Measurements from ENCODE around the gene SLC27A5. TPM values are rescaled to one million over a fixed set of nuclear protein-coding genes. Genes with fewer than 3 reads are reported as not detected.
A peak's percentile ranks its signal among the peaks of the same experiment; 100 is the strongest.

Gene SLC27A5
- total RNA-seq, 2 donors from 2014 or later = 6.6 to 20.7 TPM

- Histone ChIP-seq H3K27me3 (replicated peaks; ENCODE audit: insufficient read depth) (no peaks in the 10 kb centered on the region), H3K27ac (no peak overlapping the region), H3K9me3 (no peaks in the 10 kb centered on the region), H3K36me3 (peaks cover 5 to 10% of the 10 kb centered on the region in 2 donors), H3K4me3 (no peak overlapping the region), H3K4me1 (replicated peaks) (peaks cover 6% of the 10 kb centered on the region)
- 92% methylated on average over 17 of the region's 17 CpGs for WGBS
- intact Hi-C loops (cut with DNase I) = no loop called here
- TF ChIP-seq POLR2AphosphoS5 (IDR thresholded peaks at IDR 0.05) (no peak), POLR2A (IDR thresholded peaks at IDR 0.05) (no peak), CTCF (IDR thresholded peaks at IDR 0.05) (no peak)
- no peak for DNase-seq (ENCODE audit: low spot score)
Measured at GRCh38 chr19:58469241-58470013, 42.4 kb downstream of the SLC27A5 start.

DNA sequence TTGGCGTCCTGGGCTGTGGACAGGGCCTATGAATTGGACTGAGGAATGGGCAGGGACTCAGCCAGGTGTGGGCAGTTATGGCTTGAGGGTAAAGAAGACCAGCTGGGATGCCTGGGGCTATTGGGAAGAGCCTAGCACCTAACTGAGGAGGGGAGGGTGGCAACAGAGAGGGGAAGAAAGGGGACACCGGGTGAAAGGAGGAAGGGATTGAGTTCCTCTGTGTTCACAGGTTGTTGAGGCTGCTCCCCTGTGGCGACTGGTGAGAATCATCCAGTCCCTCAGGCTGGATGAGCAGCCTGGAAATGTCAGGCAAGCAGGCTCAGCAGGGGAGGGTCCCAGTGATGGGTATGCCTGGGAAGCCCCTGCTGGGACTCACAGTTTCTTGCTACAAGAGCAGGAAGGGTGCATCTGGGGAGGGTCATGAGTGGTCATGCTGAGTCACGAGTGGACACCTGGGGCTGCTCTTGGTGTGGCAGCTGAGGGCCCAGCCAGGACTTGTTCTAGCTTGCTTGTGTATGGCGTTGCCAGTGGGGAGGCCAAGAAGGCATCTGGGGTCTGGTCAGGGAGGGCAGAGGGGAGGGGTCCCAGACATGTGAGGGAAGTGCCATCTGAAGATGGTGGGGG is 43.5 kb downstream of the SLC27A5 start:
- Histone ChIP-seq H3K36me3 (peaks cover 5 to 10% of the 10 kb centered on the region in 2 donors), H3K4me3 (no peak overlapping the region), H3K9me3 (no peaks in the 10 kb centered on the region), H3K4me1 (replicated peaks) (peaks cover 6% of the 10 kb centered on the region), H3K27me3 (replicated peaks; ENCODE audit: insufficient read depth) (no peaks in the 10 kb centered on the region), H3K27ac (no peak overlapping the region)
- TF ChIP-seq POLR2A (IDR thresholded peaks at IDR 0.05) = no peak
- TF ChIP-seq CTCF (IDR thresholded peaks at IDR 0.05) = no peak
- no peak for TF ChIP-seq POLR2AphosphoS5 (IDR thresholded peaks at IDR 0.05)
- no peak for DNase-seq (ENCODE audit: low spot score)
- 45% methylated on average over 5 of the region's 5 CpGs for WGBS
- intact Hi-C loops (cut with DNase I) = no loop called here

GRCh38 chr19:58466760-58467589 is 44.8 kb downstream of the SLC27A5 start, which contains the start of gene ZNF324:
Gene ZNF324, plus strand, starts transcription at chr19:58467080. Its CDS starts 2,106 bp downstream, at chr19:58469186.
- Histone ChIP-seq H3K4me3 (peak within 1 kb of the TSS; percentile 71 to 96), H3K27me3 (replicated peaks; ENCODE audit: insufficient read depth) (no peaks in the 10 kb centered on the region), H3K4me1 (replicated peaks) (peaks cover 6% of the 10 kb centered on the region), H3K9me3 (no peaks in the 10 kb centered on the region), H3K27ac (peak within 1 kb of the TSS; percentile 68 to 72), H3K36me3 (peaks cover 5 to 10% of the 10 kb centered on the region in 2 donors)
- peak in 3 of 4 experiments; percentile 10 to 35 (median 27) for TF ChIP-seq CTCF (IDR thresholded peaks at IDR 0.05)
- TF ChIP-seq POLR2AphosphoS5 (IDR thresholded peaks at IDR 0.05) = peak; percentile 99
- TF ChIP-seq POLR2A (IDR thresholded peaks at IDR 0.05) = no peak
- WGBS = 0% methylated on average over 85 of the region's 92 CpGs
- intact Hi-C loops (cut with DNase I) = no loop called here
- DNase-seq (ENCODE audit: low spot score) = peak; percentile 99

DNA sequence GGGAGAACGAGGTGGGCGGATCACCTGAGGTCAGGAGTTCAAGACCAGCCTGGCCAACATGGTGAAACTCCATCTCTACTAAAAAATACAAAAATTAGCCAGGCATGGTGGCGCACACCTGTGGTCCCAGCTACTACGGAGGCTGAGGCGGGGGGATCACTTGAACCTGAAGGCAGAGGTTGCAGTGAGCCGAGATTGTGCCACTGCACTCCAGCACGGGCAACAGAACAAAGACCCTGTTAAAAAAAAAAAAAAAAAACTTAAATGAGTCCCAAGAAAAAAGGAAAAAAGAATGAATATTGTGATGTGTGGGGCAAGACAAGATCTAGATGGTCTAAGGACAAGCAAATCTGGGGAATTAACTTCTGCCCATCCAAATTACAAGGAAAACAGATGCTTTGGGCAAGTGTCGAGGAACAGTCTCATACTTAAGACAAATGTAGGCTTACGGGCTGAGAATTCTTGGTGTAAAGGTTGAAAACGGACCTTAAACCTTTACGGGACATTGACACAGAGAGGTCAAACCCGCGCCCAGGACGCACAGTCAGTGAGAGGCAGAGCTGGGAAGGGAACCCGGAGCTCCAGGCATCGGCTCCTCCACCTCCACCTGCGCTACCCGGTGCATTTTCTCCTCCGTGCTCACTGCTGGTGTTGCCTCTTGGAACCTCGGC is 45.6 kb downstream of the SLC27A5 start:
- H3K27ac ChIP-seq = peak overlapping the region; percentile 19 to 68
- peaks cover 5 to 10% of the 10 kb centered on the region in 2 donors for H3K36me3 ChIP-seq
- no peaks in the 10 kb centered on the region for H3K27me3 ChIP-seq (replicated peaks; ENCODE audit: insufficient read depth)
- H3K4me1 ChIP-seq (replicated peaks) = peaks cover 6% of the 10 kb centered on the region
- no peak for TF ChIP-seq POLR2A (IDR thresholded peaks at IDR 0.05)
- no peak for TF ChIP-seq CTCF (IDR thresholded peaks at IDR 0.05)
- no peak for TF ChIP-seq POLR2AphosphoS5 (IDR thresholded peaks at IDR 0.05)
- peak overlapping the region; percentile 71 to 96 for H3K4me3 ChIP-seq
- no peaks in the 10 kb centered on the region for H3K9me3 ChIP-seq
- no peak for DNase-seq (ENCODE audit: low spot score)
- 32% methylated on average over 20 of the region's 20 CpGs for whole genome bisulfite sequencing
- intact Hi-C loops (cut with DNase I) = no loop called here

Measured in prostate gland (tissue), 2 donors.